DND-41 (cell line): Measurements from ENCODE around the gene CTSE.

Experiments used
- CTCF ChIP-seq: IDR thresholded peaks from 2 replicates; pipeline ENCODE4 v1.5.1; 2012; ENCODE audit warnings: borderline replicate concordance, low read length, moderate library complexity, mild to moderate bottlenecking; ENCODE audit not compliant: poor library complexity, severe bottlenecking; ENCODE audit errors: extremely low read depth
- EZH2 ChIP-seq: IDR thresholded peaks from 3 replicates; pipeline ENCODE4 v1.6.1; 2012; ENCODE audit warnings: borderline replicate concordance, low read depth, mild to moderate bottlenecking, moderate library complexity, low read length, inconsistent platforms; ENCODE audit not compliant: severe bottlenecking

DNA sequence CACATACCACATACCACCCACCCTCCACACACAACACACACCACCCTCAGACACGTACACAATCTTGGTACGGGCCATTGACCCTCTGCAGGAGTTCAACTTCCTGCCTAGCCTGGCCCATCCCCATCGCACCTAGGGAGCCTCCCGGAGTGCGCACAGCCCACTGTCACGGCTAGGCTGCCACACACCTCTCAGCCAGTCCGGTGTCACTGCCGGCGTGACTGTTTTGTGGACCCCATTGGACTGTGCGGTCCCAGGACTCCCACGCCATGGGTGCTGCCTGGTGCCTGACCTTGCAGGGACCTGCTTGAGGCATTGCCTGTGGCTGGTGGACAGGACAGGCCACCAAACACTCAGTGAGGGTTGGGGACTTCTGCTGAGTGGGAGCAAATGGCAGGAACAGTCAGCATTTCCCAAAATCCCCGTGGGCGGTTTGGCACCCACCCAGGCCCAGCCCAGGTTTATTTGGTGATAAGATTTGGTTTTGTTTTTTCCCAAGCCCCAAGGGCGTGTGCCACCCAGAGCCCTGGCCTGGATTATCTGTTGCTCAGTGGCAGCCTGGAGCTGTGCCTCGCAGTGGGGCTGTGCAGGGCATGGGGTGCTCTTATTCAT lies 48.2 kb downstream of the CTSE start:
- TF ChIP-seq EZH2 (no peak), CTCF (no peak)
